Liver (tissue), 9 donors: ENCODE data around the gene SPC24. TPM values are rescaled to one million over a fixed set of nuclear protein-coding genes. Genes with fewer than 3 reads are reported as not detected.
"Not testable (repeated sequence)": the region's sequence is repeated elsewhere in the genome, so short reads cannot be mapped to it uniquely, and the experiment has no call there.

Experiments used
- DNase-seq: peaks from one replicate; pipeline ENCODE4 v3.0.0-alpha.2; 2017; ENCODE audit warnings: low spot score
- H3K27ac ChIP-seq, 2 donors: one replicate each; pipeline ENCODE4 v1.7.0; 2013; ENCODE audit warnings: inconsistent platforms in 2 of 2, low read length in 2 of 2, control low read depth in 1 of 2, low read depth in 1 of 2, mild to moderate bottlenecking in 1 of 2
- H3K27me3 ChIP-seq, 4 donors: one replicate each; pipeline versions ENCODE4 v1.6.1 to v1.7.0; 2013; ENCODE audit warnings: low read length in 3 of 4, inconsistent platforms in 1 of 4, mild to moderate bottlenecking in 1 of 4, moderate library complexity in 1 of 4; ENCODE audit not compliant: control insufficient read depth in 4 of 4, insufficient read depth in 4 of 4
- H3K36me3 ChIP-seq, 4 donors: one replicate each; pipeline versions ENCODE4 v1.6.1 to v1.7.0; 2013; ENCODE audit warnings: low read length in 3 of 4, mild to moderate bottlenecking in 3 of 4, low read depth in 1 of 4, moderate library complexity in 1 of 4; ENCODE audit not compliant: control insufficient read depth in 4 of 4, insufficient read depth in 3 of 4
- H3K4me1 ChIP-seq, 4 donors: one replicate each; pipeline versions ENCODE4 v1.6.1 to v1.7.0; 2013; ENCODE audit warnings: low read length in 3 of 4, mild to moderate bottlenecking in 3 of 4, moderate library complexity in 1 of 4; ENCODE audit not compliant: control insufficient read depth in 4 of 4, insufficient read depth in 4 of 4
- H3K4me3 ChIP-seq, 3 donors: one replicate each; pipeline versions ENCODE4 v1.6.1 to v1.7.0; 2013; ENCODE audit warnings: low read length in 3 of 3, control low read depth in 1 of 3, low read depth in 1 of 3, mild to moderate bottlenecking in 1 of 3
- H3K9ac ChIP-seq, 2 donors: one replicate each; pipeline ENCODE4 v1.7.0; 2013; ENCODE audit warnings: low read length in 2 of 2, mild to moderate bottlenecking in 2 of 2, moderate library complexity in 2 of 2, control low read depth in 1 of 2, low read depth in 1 of 2
- H3K9me3 ChIP-seq, 4 donors: one replicate each; pipeline versions ENCODE4 v1.6.1 to v1.7.0; 2013; ENCODE audit warnings: low read length in 3 of 4; ENCODE audit not compliant: control insufficient read depth in 4 of 4
- CTCF ChIP-seq: fragments of 150-350 bp; IDR thresholded peaks from 2 replicates; pipeline ENCODE4 v1.5.1; 2017; ENCODE audit warnings: improper control_type of control experiment, low read depth, low read length; ENCODE audit not compliant: missing input control
- EGR1 ChIP-seq, 2 donors: IDR thresholded peaks; 2 replicates each; pipeline ENCODE4 v1.6.1; 2016 to 2018; ENCODE audit warnings: antibody characterized with exemption in 2 of 2, low read depth in 2 of 2
- FOXA1 ChIP-seq: IDR thresholded peaks from 2 replicates; pipeline ENCODE4 v1.6.1; 2016; ENCODE audit warnings: antibody characterized with exemption
- JUND ChIP-seq, 2 donors: IDR thresholded peaks; 2 replicates each; pipeline ENCODE4 v1.6.1; 2016; ENCODE audit warnings: antibody characterized with exemption in 2 of 2
- MAX ChIP-seq: IDR thresholded peaks from 2 replicates; pipeline ENCODE4 v1.6.1; 2016; ENCODE audit warnings: antibody characterized with exemption
- NR2F2 ChIP-seq: IDR thresholded peaks from 2 replicates; pipeline ENCODE4 v1.6.1; 2016; ENCODE audit warnings: antibody characterized with exemption
- RAD21 ChIP-seq, 2 donors: IDR thresholded peaks; 2 replicates each; pipeline ENCODE4 v1.6.1; 2016; ENCODE audit warnings: antibody characterized with exemption in 2 of 2, mild to moderate bottlenecking in 2 of 2
- RXRA ChIP-seq, 2 donors: IDR thresholded peaks; 2 replicates each; pipeline ENCODE4 v1.6.1; 2017 to 2018; ENCODE audit warnings: antibody characterized with exemption in 2 of 2, mild to moderate bottlenecking in 1 of 2
- SP1 ChIP-seq: IDR thresholded peaks from 2 replicates; pipeline ENCODE4 v1.6.1; 2018; ENCODE audit warnings: antibody characterized with exemption, mild to moderate bottlenecking
- YY1 ChIP-seq: IDR thresholded peaks from 2 replicates; pipeline ENCODE4 v1.6.1; 2016; ENCODE audit warnings: antibody characterized with exemption, mild to moderate bottlenecking
- ZBTB33 ChIP-seq: IDR thresholded peaks from 2 replicates; pipeline ENCODE4 v1.6.1; 2016; ENCODE audit warnings: antibody characterized with exemption
- WGBS: extraction: QIAGEN DNeasy Blood & Tissue Kit; methylation state at CpG from one replicate; pipeline ENCODE4 v1.1.7; 2013; 5-methylcytosine and 5-hydroxymethylcytosine counted together
- polyA plus RNA-seq, 2 donors: library from polyadenylated mRNA; stranded (reverse) in 1 of 2; unstranded in 1 of 2; fragments of 200-250 nt in 1 of 2; fragments of >200 nt in 1 of 2; fragmentation: Nextera tagmentation in 1 of 2; extraction: Ambion mirVana in 1 of 2; gene quantifications; one replicate each; pipeline versions ENCODE4 v1.2.1 to v1.2.3, GENCODE V29; 2013 to 2015
- total RNA-seq, 2 donors: library from RNA; depleted of rRNA; stranded (reverse); fragments of >200 nt; gene quantifications; one replicate each; pipeline ENCODE4 v1.2.3, GENCODE V29; 2014
- donor health status: healthy.
- donor health status: healthy.
- donor health status: healthy.
- donor health status: healthy.
- donor health status: healthy.

Gene SPC24
- total and polyA plus RNA-seq, 4 donors: 0.42 to 72.5 (median 1.3) TPM

- TF ChIP-seq ZBTB33 (no peak), CTCF (no peak), SP1 (no peak), MAX (no peak), RXRA (IDR thresholded peaks at IDR 0.05) (no peak), JUND (IDR thresholded peaks at IDR 0.05) (no peak)
These were observed 57.3 kb downstream of the SPC24 start (continued) for GRCh38 chr19:11098327-11098726.

- not testable (repeated sequence) for DNase-seq, H3K4me3 ChIP-seq, H3K9ac ChIP-seq, H3K9me3 ChIP-seq, H3K27me3 ChIP-seq
- H3K4me1 ChIP-seq: peaks cover 5 to 40% (median 27%) of the 10 kb centered on the region in 4 donors
- H3K36me3 ChIP-seq: peaks cover under 1 to 50% (median 26%) of the 10 kb centered on the region in 4 donors
- 94% methylated on average over 6 of the region's 6 CpGs for WGBS
- H3K27ac ChIP-seq: peak overlapping the region; percentile 20 to 60
- peak in 1 of 2 donors; percentile 15 for TF ChIP-seq EGR1 (IDR thresholded peaks at IDR 0.05; ENCODE audit: low read depth in 2 of 2)
These were observed 58.2 kb downstream of the SPC24 start for GRCh38 chr19:11097367-11097766.

GRCh38 chr19:11096210-11096841 is 59.3 kb downstream of the SPC24 start:
- H3K9ac ChIP-seq: no peak overlapping the region
- H3K27me3 ChIP-seq: no peaks in the 10 kb centered on the region
- H3K4me3 ChIP-seq: no peak overlapping the region
- 72% methylated on average over 10 of the region's 10 CpGs for WGBS
- peaks cover 0 to 44% (median 24%) of the 10 kb centered on the region in 4 donors for H3K36me3 ChIP-seq
- H3K27ac ChIP-seq: peak overlapping the region; percentile 87 to 92
- H3K9me3 ChIP-seq: no peaks in the 10 kb centered on the region
- peaks cover 5 to 45% (median 27%) of the 10 kb centered on the region in 4 donors for H3K4me1 ChIP-seq
- no peak for DNase-seq
- peak; percentile 25 for TF ChIP-seq YY1
- peak; percentile 60 to 82 for TF ChIP-seq JUND (IDR thresholded peaks at IDR 0.05)
- no peak for TF ChIP-seq FOXA1
- TF ChIP-seq NR2F2: no peak
- TF ChIP-seq RAD21 (IDR thresholded peaks at IDR 0.05): no peak

Other genes with a start within 250 kb of the SPC24 start
- 10 to 100 TPM; 34.7 to 37.4 TPM for gene YIPF2, start 227.1 kb downstream of the SPC24 start, total RNA-seq
- gene YIPF2, start 227.1 kb downstream of the SPC24 start, polyA plus RNA-seq: 10 to 100 TPM; 13.2 to 36.9 TPM
- gene TIMM29, start 227.0 kb downstream of the SPC24 start, total RNA-seq: 10 to 100 TPM; 18.8 to 25.2 TPM
- gene TIMM29, start 227.0 kb downstream of the SPC24 start, polyA plus RNA-seq: 10 to 100 TPM in 1 of 2 donors, 1 to 10 TPM in 1; 9.4 to 10.4 TPM
- 10 to 100 TPM; 28.9 to 35.4 TPM for gene SMARCA4, start 194.8 kb downstream of the SPC24 start, total RNA-seq
- gene SMARCA4, start 194.8 kb downstream of the SPC24 start, polyA plus RNA-seq: 10 to 100 TPM; 15.9 to 16.0 TPM
- gene LDLR, start 66.3 kb downstream of the SPC24 start, total RNA-seq: 100 to 1,000 TPM in 1 of 2 donors, 10 to 100 TPM in 1; 99.5 to 141 TPM
- gene LDLR, start 66.3 kb downstream of the SPC24 start, polyA plus RNA-seq: 10 to 100 TPM; 17.3 to 28.4 TPM
- 10 to 100 TPM; 51.0 to 67.8 TPM for gene KANK2, start 41.8 kb upstream of the SPC24 start, total RNA-seq
- gene KANK2, start 41.8 kb upstream of the SPC24 start, polyA plus RNA-seq: 10 to 100 TPM; 15.0 to 30.3 TPM
- 10 to 100 TPM; 32.4 to 33.9 TPM for gene ANGPTL8, start 83.8 kb upstream of the SPC24 start, total RNA-seq
- gene ANGPTL8, start 83.8 kb upstream of the SPC24 start, polyA plus RNA-seq: 100 to 1,000 TPM; 101 to 107 TPM
- gene DOCK6, start 106.7 kb upstream of the SPC24 start, total RNA-seq: 10 to 100 TPM in 1 of 2 donors, 1 to 10 TPM in 1; 4.9 to 15.8 TPM
- 10 to 100 TPM; 13.2 to 14.2 TPM for gene DOCK6, start 106.7 kb upstream of the SPC24 start, polyA plus RNA-seq
- gene TSPAN16, start 140.4 kb upstream of the SPC24 start, total RNA-seq: not detected
- gene TSPAN16, start 140.4 kb upstream of the SPC24 start, polyA plus RNA-seq: not detected
- gene RAB3D, start 183.9 kb upstream of the SPC24 start, total RNA-seq: 10 to 100 TPM in 1 of 2 donors, 1 to 10 TPM in 1; 9.5 to 10.2 TPM
- 1 to 10 TPM; 1.1 to 1.4 TPM for gene RAB3D, start 183.9 kb upstream of the SPC24 start, polyA plus RNA-seq
- gene TMEM205, start 190.5 kb upstream of the SPC24 start, total RNA-seq: 100 to 1,000 TPM; 110 to 268 TPM
- gene TMEM205, start 190.5 kb upstream of the SPC24 start, polyA plus RNA-seq: 100 to 1,000 TPM; 275 to 410 TPM
- 10 to 100 TPM in 1 of 2 donors, 1 to 10 TPM in 1; 6.3 to 19.3 TPM for gene CCDC159, start 190.7 kb upstream of the SPC24 start, total RNA-seq
- 10 to 100 TPM; 13.7 to 25.2 TPM for gene CCDC159, start 190.7 kb upstream of the SPC24 start, polyA plus RNA-seq
- 1 to 10 TPM; 1.3 to 6.9 TPM for gene PLPPR2, start 199.7 kb upstream of the SPC24 start, total RNA-seq
- 10 to 100 TPM in 1 of 2 donors, 1 to 10 TPM in 1; 7.6 to 12.6 TPM for gene PLPPR2, start 199.7 kb upstream of the SPC24 start, polyA plus RNA-seq
- gene SWSAP1, start 218.9 kb upstream of the SPC24 start, total RNA-seq: 1 to 10 TPM in 1 of 2 donors, under 1 TPM in 1; 0.98 to 1.0 TPM
- 1 to 10 TPM; 2.5 to 6.4 TPM for gene SWSAP1, start 218.9 kb upstream of the SPC24 start, polyA plus RNA-seq
- 10 to 100 TPM in 1 of 2 donors, 1 to 10 TPM in 1; 6.4 to 70.9 TPM for gene EPOR, start 228.5 kb upstream of the SPC24 start, total RNA-seq
- 1 to 10 TPM; 6.3 to 7.6 TPM for gene EPOR, start 228.5 kb upstream of the SPC24 start, polyA plus RNA-seq